ENCODE results near the gene CPLX1. TPM values are rescaled to one million over a fixed set of nuclear protein-coding genes. Genes with fewer than 3 reads are reported as not detected.

CPLX1 gene
- total and polyA plus RNA-seq, 7 donors, result 0.44 to 2.3 (median 1.4) TPM

DNA sequence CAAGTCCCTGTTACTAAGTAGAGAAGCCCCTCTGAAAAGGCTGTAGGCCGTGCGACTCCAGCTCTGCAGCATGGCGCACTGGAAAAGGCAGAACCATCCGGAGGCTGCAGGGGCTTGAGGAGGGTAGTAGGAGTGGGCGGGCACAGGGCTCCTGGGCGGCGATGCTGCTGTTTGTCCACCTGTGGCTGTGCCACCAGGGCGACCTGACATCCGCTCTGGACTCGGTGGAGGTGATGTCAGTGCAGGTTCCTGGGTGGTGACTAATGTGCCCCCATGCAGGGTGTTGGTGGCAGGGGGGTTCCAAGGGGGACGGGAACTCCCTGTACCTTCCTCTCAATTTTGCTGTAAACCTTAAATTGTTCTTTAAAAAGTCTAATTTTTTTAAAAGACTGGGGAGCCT lies 62.0 kb downstream of the CPLX1 start:
- TF ChIP-seq, protein P1, sequence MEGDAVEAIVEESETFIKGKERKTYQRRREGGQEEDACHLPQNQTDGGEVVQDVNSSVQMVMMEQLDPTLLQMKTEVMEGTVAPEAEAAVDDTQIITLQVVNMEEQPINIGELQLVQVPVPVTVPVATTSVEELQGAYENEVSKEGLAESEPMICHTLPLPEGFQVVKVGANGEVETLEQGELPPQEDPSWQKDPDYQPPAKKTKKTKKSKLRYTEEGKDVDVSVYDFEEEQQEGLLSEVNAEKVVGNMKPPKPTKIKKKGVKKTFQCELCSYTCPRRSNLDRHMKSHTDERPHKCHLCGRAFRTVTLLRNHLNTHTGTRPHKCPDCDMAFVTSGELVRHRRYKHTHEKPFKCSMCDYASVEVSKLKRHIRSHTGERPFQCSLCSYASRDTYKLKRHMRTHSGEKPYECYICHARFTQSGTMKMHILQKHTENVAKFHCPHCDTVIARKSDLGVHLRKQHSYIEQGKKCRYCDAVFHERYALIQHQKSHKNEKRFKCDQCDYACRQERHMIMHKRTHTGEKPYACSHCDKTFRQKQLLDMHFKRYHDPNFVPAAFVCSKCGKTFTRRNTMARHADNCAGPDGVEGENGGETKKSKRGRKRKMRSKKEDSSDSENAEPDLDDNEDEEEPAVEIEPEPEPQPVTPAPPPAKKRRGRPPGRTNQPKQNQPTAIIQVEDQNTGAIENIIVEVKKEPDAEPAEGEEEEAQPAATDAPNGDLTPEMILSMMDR (IDR thresholded peaks at IDR 0.05), result no peak
- Histone ChIP-seq H3K27me3 (ENCODE audit: insufficient read depth in 3 of 3, low read length in 2 of 3) (no peaks in the 10 kb centered on the region), H3K36me3 (ENCODE audit: insufficient read depth in 1 of 2, low read depth in 1 of 2) (peaks cover 2 to 72% of the 10 kb centered on the region in 2 donors), H3K4me3 (no peak overlapping the region), H3K27ac (no peak overlapping the region), H3K4me1 (no peaks in the 10 kb centered on the region), H3K9me3 (no peaks in the 10 kb centered on the region)
- DNase-seq (peak; percentile 16 to 42), ATAC-seq (peak in 1 of 4 donors; percentile 15)
- 86 to 95% (median 92%) methylated on average over 11 of the region's 11 CpGs for WGBS, 3 donors
- intact Hi-C loops (cut with DNase I), result no loop called here

DNA sequence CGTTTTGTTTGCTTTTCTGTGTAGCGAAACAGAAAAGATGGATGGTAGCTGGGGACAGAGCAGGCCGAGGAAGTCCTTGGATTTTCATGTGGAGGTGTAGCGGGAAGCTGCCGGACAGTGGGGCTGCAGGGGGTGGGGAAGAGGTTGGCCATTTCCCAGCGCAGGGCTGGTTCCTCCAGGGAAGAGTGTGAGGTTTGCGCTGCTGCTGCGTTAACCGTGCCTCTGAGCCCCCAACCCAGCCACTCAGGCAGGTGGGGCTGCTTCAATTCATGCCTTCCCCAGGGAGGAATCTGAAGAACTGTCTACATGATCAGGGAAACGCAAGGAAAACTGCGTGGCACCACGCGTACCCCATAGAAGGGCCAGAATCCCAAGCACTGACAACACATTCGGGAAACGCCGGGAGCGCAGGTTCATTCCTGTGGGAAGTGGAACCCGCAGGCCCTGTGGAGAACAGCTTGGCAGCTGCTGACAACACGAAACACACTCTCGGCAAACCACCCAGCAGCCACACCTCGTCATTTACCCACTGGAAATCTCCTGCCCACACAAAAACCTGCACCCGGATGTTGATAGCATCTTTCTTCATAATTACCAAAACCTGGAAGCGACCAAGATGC lies 62.6 kb downstream of the CPLX1 start:
- intact Hi-C loops (cut with DNase I), result no loop called here
- Histone ChIP-seq H3K4me1 (no peaks in the 10 kb centered on the region), H3K4me3 (no peak overlapping the region), H3K27me3 (ENCODE audit: insufficient read depth in 3 of 3, low read length in 2 of 3) (no peaks in the 10 kb centered on the region), H3K9me3 (no peaks in the 10 kb centered on the region), H3K36me3 (ENCODE audit: insufficient read depth in 1 of 2, low read depth in 1 of 2) (peaks cover 2 to 66% of the 10 kb centered on the region in 2 donors), H3K27ac (no peak overlapping the region)
- 89 to 93% (median 93%) methylated on average over 23 of the region's 23 CpGs for WGBS, 3 donors
- DNase-seq (peak; percentile 13 to 26), ATAC-seq (no peak)
- TF ChIP-seq, protein P1 (IDR thresholded peaks at IDR 0.05), result no peak

DNA sequence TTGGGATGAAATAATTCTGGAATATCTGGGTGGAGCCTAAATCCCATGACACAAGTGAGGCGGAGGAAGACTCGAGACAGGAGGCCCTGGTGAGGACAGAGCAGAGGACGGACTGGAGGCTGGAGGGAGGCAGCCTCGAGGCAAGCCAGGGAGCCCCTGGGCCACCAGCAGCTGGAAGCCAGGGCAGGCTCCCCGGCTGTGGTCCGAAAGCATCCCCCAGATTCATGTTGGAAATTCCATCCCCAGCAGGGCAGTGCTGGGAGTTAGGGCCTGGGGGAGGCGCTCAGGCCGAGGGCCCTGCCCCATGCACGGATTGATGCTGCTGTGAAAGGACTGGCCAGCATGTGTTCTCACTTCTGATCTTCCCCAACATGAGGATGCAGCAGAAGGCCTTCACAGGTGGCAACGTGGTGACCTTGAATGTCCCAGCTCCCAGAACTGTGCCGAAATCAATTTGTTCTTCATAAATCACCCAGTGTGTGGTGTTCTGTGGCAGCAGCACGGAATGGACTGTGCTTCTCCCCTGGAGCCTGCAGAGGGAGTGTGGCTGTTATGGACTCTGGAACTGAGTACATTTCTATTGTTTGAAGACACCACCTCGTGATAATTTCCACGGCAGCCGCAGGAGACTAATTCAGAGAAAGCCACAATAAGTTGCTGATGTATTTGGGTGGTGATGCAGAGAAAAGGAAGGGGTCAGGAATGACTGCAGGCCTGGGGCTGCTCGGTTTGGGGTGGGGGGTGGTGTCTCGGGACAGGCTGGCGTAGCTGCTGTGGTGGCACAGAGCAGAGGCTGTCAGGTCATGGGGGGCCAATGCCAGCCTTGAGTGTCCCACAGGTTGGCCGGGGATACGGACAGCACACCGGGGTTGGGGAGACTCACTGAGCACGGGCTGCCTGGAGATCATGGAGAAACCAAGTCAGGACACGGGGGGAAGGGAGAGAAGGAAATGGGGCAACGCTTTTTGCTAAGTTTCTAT lies 63.4 kb downstream of the CPLX1 start:
- intact Hi-C loops (cut with DNase I), result no loop called here
- Histone ChIP-seq H3K4me3 (no peak overlapping the region), H3K27me3 (ENCODE audit: insufficient read depth in 3 of 3, low read length in 2 of 3) (no peaks in the 10 kb centered on the region), H3K4me1 (no peaks in the 10 kb centered on the region), H3K27ac (no peak overlapping the region), H3K36me3 (ENCODE audit: insufficient read depth in 1 of 2, low read depth in 1 of 2) (peaks cover 2 to 58% of the 10 kb centered on the region in 2 donors), H3K9me3 (no peaks in the 10 kb centered on the region)
- ATAC-seq (peak in 2 of 4 donors; percentile 20 to 24), DNase-seq (peak; percentile 8 to 33)
- 81 to 85% (median 84%) methylated on average over 24 of the region's 24 CpGs for WGBS, 3 donors
- TF ChIP-seq, protein P1 (IDR thresholded peaks at IDR 0.05), result no peak

DNA sequence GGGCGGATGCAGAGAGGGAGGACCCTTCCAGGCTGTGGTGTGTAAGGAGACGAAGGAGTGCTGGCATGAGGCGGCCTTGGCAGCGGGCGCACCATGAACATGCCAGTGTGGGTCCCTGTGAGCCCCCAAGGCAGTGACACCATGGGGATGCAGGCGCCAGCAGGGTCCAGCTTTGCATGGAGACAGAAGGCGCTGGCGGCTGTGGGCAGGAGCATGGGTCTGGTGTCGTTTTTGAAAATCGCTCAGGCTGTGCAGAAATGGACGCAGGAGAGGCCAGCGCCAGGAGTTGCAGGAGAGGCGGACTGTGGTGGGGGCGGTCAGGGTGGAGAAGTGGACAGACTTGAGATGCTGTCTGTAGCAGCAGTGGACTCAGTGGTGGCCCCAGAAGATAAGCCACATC lies 64.2 kb downstream of the CPLX1 start:
- intact Hi-C loops (cut with DNase I), result no loop called here
- DNase-seq (peak in 1 of 2 donors; percentile 42), ATAC-seq (no peak)
- Histone ChIP-seq H3K36me3 (ENCODE audit: insufficient read depth in 1 of 2, low read depth in 1 of 2) (peaks cover 2 to 50% of the 10 kb centered on the region in 2 donors), H3K9me3 (no peaks in the 10 kb centered on the region), H3K4me1 (no peaks in the 10 kb centered on the region), H3K27ac (no peak overlapping the region), H3K27me3 (ENCODE audit: insufficient read depth in 3 of 3, low read length in 2 of 3) (no peaks in the 10 kb centered on the region), H3K4me3 (no peak overlapping the region)
- TF ChIP-seq, protein P1 (IDR thresholded peaks at IDR 0.05), result no peak
- WGBS, 3 donors, result 94 to 97% (median 97%) methylated on average over 14 of the region's 14 CpGs

All from psoas muscle (tissue), 8 donors.